SK-N-SH treated with all-trans-retinoic acid at 6 μM for 48 hours (cell line): Measurements from ENCODE around the gene WBP2.
A peak's percentile ranks its signal among the peaks of the same experiment; 100 is the strongest.
"Not testable (repeated sequence)": the region's sequence is repeated elsewhere in the genome, so short reads cannot be mapped to it uniquely, and the experiment has no call there.

Source experiments
- ATAC-seq: fragments of 200-7000 bp; cut with Tn5 transposase; 3 replicates; pipeline ENCODE4 v1.9.1; 2020; ENCODE audit warnings: mild to moderate bottlenecking, moderate library complexity
- ARNTL ChIP-seq: fragments of 450-650 bp; formaldehyde crosslinking; IDR thresholded peaks from 2 replicates; pipeline ENCODE4 v1.5.0; 2020; ENCODE audit warnings: low read depth, mild to moderate bottlenecking, moderate library complexity, borderline replicate concordance
- BACH2 ChIP-seq: fragments of 250-450 bp; sonication (Bioruptor Pico); IDR thresholded peaks from 2 replicates; pipeline ENCODE4 v1.9.0; 2021; ENCODE audit warnings: mild to moderate bottlenecking, borderline replicate concordance
- CREB5 ChIP-seq: fragments of 250-450 bp; sonication (Bioruptor Pico); IDR thresholded peaks from 2 replicates; pipeline ENCODE4 v1.5.1; 2020; ENCODE audit warnings: low read depth, mild to moderate bottlenecking, moderate library complexity
- CSDC2 ChIP-seq: fragments of 250-450 bp; sonication (Bioruptor Pico); IDR thresholded peaks from 2 replicates; pipeline ENCODE4 v1.5.0; 2020; ENCODE audit warnings: mild to moderate bottlenecking, moderate library complexity
- CSRNP3 ChIP-seq: fragments of 250-450 bp; sonication (Bioruptor Pico); IDR thresholded peaks from 2 replicates; pipeline ENCODE4 v1.5.1; 2021; ENCODE audit warnings: mild to moderate bottlenecking, moderate library complexity
- ESRRG ChIP-seq: fragments of 250-450 bp; sonication (Bioruptor Pico); IDR thresholded peaks from 2 replicates; pipeline ENCODE4 v1.6.1; 2021; ENCODE audit warnings: mild to moderate bottlenecking
- GLIS3 ChIP-seq: fragments of 250-450 bp; sonication (Bioruptor Pico); IDR thresholded peaks from 2 replicates; pipeline ENCODE4 v1.5.0; 2020; ENCODE audit warnings: mild to moderate bottlenecking, moderate library complexity
- ISL1 ChIP-seq: fragments of 250-450 bp; sonication (Bioruptor Pico); IDR thresholded peaks from 2 replicates; pipeline ENCODE4 v2.1.2; 2022; ENCODE audit warnings: mild to moderate bottlenecking, moderate library complexity
- PATZ1 ChIP-seq: fragments of 250-450 bp; sonication (Bioruptor Pico); IDR thresholded peaks from 2 replicates; pipeline ENCODE4 v1.8.0; 2020; ENCODE audit warnings: mild to moderate bottlenecking, moderate library complexity, borderline replicate concordance
- PPARA ChIP-seq: fragments of 250-450 bp; sonication (Bioruptor Pico); IDR thresholded peaks from 2 replicates; pipeline ENCODE4 v1.5.0; 2020; ENCODE audit warnings: mild to moderate bottlenecking, borderline replicate concordance
- RARB ChIP-seq: fragments of 250-450 bp; sonication (Bioruptor Pico); IDR thresholded peaks from 2 replicates; pipeline ENCODE4 v1.8.0; 2021; ENCODE audit warnings: mild to moderate bottlenecking, moderate library complexity
- TCF4 ChIP-seq: fragments of 250-450 bp; sonication (Bioruptor Pico); IDR thresholded peaks from 2 replicates; pipeline ENCODE4 v1.8.0; 2021; ENCODE audit warnings: mild to moderate bottlenecking, moderate library complexity, borderline replicate concordance
- ZC3H10 ChIP-seq: fragments of 250-450 bp; sonication (Bioruptor Pico); IDR thresholded peaks from 2 replicates; pipeline ENCODE4 v1.5.1; 2021; ENCODE audit warnings: mild to moderate bottlenecking, moderate library complexity
- ZFP3 ChIP-seq: fragments of 250-450 bp; sonication (Bioruptor Pico); IDR thresholded peaks from 2 replicates; pipeline ENCODE4 v1.5.0; 2020; ENCODE audit warnings: mild to moderate bottlenecking, moderate library complexity
- ZFP30 ChIP-seq: fragments of 450-650 bp; formaldehyde crosslinking; IDR thresholded peaks from 2 replicates; pipeline ENCODE4 v1.5.0; 2022; ENCODE audit warnings: mild to moderate bottlenecking, moderate library complexity
- ZNF565 ChIP-seq: fragments of 450-650 bp; formaldehyde crosslinking; conservative IDR thresholded peaks from 2 replicates; pipeline ENCODE4 v1.5.0; 2020; ENCODE audit warnings: low read depth, mild to moderate bottlenecking, moderate library complexity
- ZNF70 ChIP-seq: fragments of 450-650 bp; formaldehyde crosslinking; IDR thresholded peaks from 2 replicates; pipeline ENCODE4 v1.5.0; 2020; ENCODE audit warnings: mild to moderate bottlenecking, moderate library complexity
- ZNF8 ChIP-seq: fragments of 450-650 bp; formaldehyde crosslinking; IDR thresholded peaks from 2 replicates; pipeline ENCODE4 v1.5.0; 2020; ENCODE audit warnings: mild to moderate bottlenecking, moderate library complexity
- TF ChIP-seq, protein P1 (sequence below): fragments of 250-450 bp; sonication (Bioruptor Pico); IDR thresholded peaks from 2 replicates; pipeline ENCODE4 v1.5.0; 2020; ENCODE audit warnings: mild to moderate bottlenecking, moderate library complexity
- TF ChIP-seq, protein P2 (sequence below): fragments of 250-450 bp; sonication (Bioruptor Pico); IDR thresholded peaks from 2 replicates; pipeline ENCODE4 v1.8.0; 2021; ENCODE audit warnings: low read depth, mild to moderate bottlenecking, moderate library complexity, borderline replicate concordance

Gene WBP2

DNA sequence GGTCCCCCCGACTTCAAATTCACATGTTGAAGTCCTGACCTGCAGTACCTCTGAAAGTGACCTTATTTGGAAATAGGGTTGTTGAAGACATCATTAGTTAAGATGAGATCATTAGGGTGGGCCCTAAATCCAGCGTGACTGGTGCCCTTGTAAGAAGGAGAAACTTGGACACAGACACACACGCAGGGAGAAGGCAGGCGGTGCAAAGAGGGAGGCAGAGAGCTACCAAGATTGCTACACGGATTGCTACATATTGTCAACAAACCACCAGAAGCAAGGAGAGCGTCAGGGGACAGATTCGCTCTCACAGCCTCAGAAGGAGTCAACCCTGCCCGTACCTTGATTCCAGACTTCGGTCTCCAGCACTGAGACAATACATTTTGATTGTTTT lies 6.8 kb upstream of the WBP2 start:
- ATAC-seq, result no peak
- TF ChIP-seq CSDC2 (CRISPR knock-in tag), result no peak
- no peak for TF ChIP-seq BACH2 (CRISPR knock-in tag)
- TF ChIP-seq, all 23 proteins: peak for 0

GRCh38 chr17:75859358-75859757 lies 4.2 kb upstream of the WBP2 start:
- ATAC-seq, result not testable (repeated sequence)

DNA sequence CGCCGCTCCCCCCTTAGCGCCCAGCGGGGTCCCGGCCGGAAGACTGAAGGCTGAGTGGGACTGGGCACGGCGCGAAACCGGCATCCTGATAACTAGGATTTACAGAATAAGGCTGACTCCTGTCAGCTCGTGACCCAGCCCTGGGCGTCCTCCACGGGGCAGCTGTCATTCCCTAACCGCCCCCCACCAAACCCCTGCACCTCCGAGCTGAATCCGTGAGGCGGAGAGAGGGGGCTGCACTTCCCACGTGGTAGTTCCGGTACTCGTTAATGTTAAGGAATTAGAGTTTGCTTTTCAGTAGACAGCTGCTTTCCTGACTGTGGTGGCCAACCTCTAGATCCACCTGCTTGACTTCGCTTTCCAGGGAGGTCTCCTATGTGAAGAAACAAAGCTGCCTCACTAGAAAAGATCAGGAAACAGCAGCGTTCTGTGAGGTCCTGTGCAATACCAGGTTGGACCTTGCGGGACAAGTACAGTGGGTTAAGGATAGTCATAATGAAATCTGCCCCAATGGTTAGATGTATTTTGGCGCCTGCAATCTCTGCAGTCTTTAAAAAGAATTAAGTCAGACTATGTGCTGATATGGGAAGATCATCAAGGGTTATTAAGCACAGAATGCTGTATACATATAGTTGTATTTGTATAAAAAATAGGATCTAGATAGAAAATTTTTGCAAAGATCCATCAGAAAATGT lies 1.1 kb upstream of the WBP2 start:
- ATAC-seq, result peak; percentile 31
- no peak for TF ChIP-seq PPARA (CRISPR knock-in tag)
- TF ChIP-seq, protein P1, sequence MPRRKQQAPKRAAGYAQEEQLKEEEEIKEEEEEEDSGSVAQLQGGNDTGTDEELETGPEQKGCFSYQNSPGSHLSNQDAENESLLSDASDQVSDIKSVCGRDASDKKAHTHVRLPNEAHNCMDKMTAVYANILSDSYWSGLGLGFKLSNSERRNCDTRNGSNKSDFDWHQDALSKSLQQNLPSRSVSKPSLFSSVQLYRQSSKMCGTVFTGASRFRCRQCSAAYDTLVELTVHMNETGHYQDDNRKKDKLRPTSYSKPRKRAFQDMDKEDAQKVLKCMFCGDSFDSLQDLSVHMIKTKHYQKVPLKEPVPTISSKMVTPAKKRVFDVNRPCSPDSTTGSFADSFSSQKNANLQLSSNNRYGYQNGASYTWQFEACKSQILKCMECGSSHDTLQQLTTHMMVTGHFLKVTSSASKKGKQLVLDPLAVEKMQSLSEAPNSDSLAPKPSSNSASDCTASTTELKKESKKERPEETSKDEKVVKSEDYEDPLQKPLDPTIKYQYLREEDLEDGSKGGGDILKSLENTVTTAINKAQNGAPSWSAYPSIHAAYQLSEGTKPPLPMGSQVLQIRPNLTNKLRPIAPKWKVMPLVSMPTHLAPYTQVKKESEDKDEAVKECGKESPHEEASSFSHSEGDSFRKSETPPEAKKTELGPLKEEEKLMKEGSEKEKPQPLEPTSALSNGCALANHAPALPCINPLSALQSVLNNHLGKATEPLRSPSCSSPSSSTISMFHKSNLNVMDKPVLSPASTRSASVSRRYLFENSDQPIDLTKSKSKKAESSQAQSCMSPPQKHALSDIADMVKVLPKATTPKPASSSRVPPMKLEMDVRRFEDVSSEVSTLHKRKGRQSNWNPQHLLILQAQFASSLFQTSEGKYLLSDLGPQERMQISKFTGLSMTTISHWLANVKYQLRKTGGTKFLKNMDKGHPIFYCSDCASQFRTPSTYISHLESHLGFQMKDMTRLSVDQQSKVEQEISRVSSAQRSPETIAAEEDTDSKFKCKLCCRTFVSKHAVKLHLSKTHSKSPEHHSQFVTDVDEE (CRISPR knock-in tag), result no peak
- TF ChIP-seq ZNF8, result no peak
- TF ChIP-seq, protein P2, sequence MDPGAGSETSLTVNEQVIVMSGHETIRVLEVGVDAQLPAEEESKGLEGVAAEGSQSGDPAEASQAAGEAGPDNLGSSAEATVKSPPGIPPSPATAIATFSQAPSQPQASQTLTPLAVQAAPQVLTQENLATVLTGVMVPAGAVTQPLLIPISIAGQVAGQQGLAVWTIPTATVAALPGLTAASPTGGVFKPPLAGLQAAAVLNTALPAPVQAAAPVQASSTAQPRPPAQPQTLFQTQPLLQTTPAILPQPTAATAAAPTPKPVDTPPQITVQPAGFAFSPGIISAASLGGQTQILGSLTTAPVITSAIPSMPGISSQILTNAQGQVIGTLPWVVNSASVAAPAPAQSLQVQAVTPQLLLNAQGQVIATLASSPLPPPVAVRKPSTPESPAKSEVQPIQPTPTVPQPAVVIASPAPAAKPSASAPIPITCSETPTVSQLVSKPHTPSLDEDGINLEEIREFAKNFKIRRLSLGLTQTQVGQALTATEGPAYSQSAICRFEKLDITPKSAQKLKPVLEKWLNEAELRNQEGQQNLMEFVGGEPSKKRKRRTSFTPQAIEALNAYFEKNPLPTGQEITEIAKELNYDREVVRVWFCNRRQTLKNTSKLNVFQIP (CRISPR knock-in tag), result no peak
- TF ChIP-seq CREB5 (CRISPR knock-in tag), result no peak
- TF ChIP-seq GLIS3, result no peak
- no peak for TF ChIP-seq CSRNP3 (CRISPR knock-in tag)
- no peak for TF ChIP-seq RARB (CRISPR knock-in tag)
- no peak for TF ChIP-seq ESRRG (CRISPR knock-in tag)
- TF ChIP-seq PATZ1 (CRISPR knock-in tag), result no peak
- no peak for TF ChIP-seq ISL1 (CRISPR knock-in tag)
- TF ChIP-seq ZFP3 (CRISPR knock-in tag), result no peak

DNA sequence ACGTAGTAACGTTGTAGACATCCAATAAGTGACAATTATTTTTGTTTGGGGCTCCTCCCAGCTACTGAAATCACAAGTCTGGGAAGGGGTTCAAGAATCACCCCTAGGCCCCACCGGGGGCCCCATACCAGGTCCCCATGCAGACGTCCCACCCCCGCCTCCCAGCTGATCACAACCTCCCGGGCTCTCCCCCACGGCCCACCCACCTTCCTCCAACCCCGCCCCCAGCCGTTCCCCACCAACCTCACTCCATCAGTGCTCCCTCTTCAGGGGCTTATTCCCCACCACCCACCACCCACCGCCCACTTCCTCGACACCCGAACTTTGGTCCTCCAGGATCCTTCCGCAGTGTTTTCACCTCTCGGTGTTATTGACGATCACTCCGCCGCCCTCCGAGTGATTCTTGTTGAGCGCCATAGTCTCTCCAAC lies 240 bp downstream of the WBP2 start:
- TF ChIP-seq ZFP30 (no peak), BACH2 (CRISPR knock-in tag) (no peak), CREB5 (CRISPR knock-in tag) (no peak), ZNF565 (CRISPR knock-in tag) (no peak), TCF4 (CRISPR knock-in tag) (no peak), ZC3H10 (CRISPR knock-in tag) (no peak), CSRNP3 (CRISPR knock-in tag) (no peak), ARNTL (CRISPR knock-in tag) (no peak), ZNF8 (no peak), GLIS3 (no peak), RARB (CRISPR knock-in tag) (no peak), ZNF70 (CRISPR knock-in tag) (no peak), ISL1 (CRISPR knock-in tag) (no peak), ZFP3 (CRISPR knock-in tag) (no peak)
- TF ChIP-seq, protein P2 (CRISPR knock-in tag), result no peak
- peak; percentile 3 for ATAC-seq
